HEK293T (cell line): Measurements from ENCODE around the gene SOCS6.

Source experiments
- ELF4 ChIP-seq: fragments of 450-650 bp; IDR thresholded peaks from 2 replicates; pipeline ENCODE4 v1.6.1; 2017; ENCODE audit warnings: antibody characterized with exemption
- SP1 ChIP-seq: fragments of 450-650 bp; IDR thresholded peaks from 2 replicates; pipeline ENCODE4 v1.6.1; 2017
- SUZ12 ChIP-seq: fragments of 450-650 bp; IDR thresholded peaks from 2 replicates; pipeline ENCODE4 v1.6.1; 2016; ENCODE audit warnings: mild to moderate bottlenecking
- TARDBP ChIP-seq: fragments of 450-650 bp; IDR thresholded peaks from 2 replicates; pipeline ENCODE4 v1.6.1; 2016
- ZNF384 ChIP-seq: fragments of 450-650 bp; IDR thresholded peaks from 2 replicates; pipeline ENCODE4 v1.6.1; 2016

GRCh38 chr18:70279470-70279869 is 9.4 kb upstream of the SOCS6 start:
- TF ChIP-seq SP1: no peak
- no peak for TF ChIP-seq TARDBP
- no peak for TF ChIP-seq SUZ12
- TF ChIP-seq ZNF384: no peak
- TF ChIP-seq ELF4: no peak
